IMR-90 (cell line): ENCODE data around the gene THSD7B. TPM values are rescaled to one million over a fixed set of nuclear protein-coding genes. Genes with fewer than 3 reads are reported as not detected.

Experiments
- ATAC-seq: fragments of 200-7000 bp; cut with Tn5 transposase; 2 replicates; pipeline ENCODE4 v1.9.1; 2020; ENCODE audit warnings: low read depth, mild to moderate bottlenecking, moderate library complexity
- BruUV-seq: library from RNA; stranded (reverse); fragments of 400-500 nt; replicated peaks from 2 replicates; lab custom pipeline; 2021; lab: Mats Ljungman, UMichigan
- CTCF ChIA-PET: fragments of 300-600 bp; formaldehyde crosslinking; extraction: SDS; loops from one replicate; lab custom pipeline; 2021; ENCODE audit warnings: antibody characterized with exemption; lab: Yijun Ruan, JAX
- POLR2A ChIA-PET: fragments of 300-600 bp; sonication (Branson Sonifier 250); formaldehyde crosslinking; loops from one replicate; lab custom pipeline; 2022; ENCODE audit warnings: antibody characterized with exemption; ENCODE audit not compliant: unreplicated experiment; lab: Charles Lee
- DNase-seq: peaks from one replicate; pipeline ENCODE4 v3.0.0; 2013
- H2AFZ ChIP-seq: replicated peaks from 2 replicates; pipeline ENCODE3; 2013; ENCODE audit warnings: low read length, mild to moderate bottlenecking; ENCODE audit not compliant: poor library complexity
- H2AK5ac ChIP-seq: 2 replicates; pipeline ENCODE4 v1.6.1; 2013; ENCODE audit warnings: low read depth, low read length, inconsistent platforms
- H2AK9ac ChIP-seq: replicated peaks from 2 replicates; pipeline ENCODE3; 2013; ENCODE audit warnings: mild to moderate bottlenecking, low read depth, low read length, moderate library complexity; ENCODE audit not compliant: poor library complexity
- H2BK120ac ChIP-seq: 2 replicates; pipeline ENCODE4 v1.6.1; 2013; ENCODE audit warnings: low read depth, low read length, inconsistent platforms
- H2BK15ac ChIP-seq: 3 replicates; pipeline ENCODE4 v1.6.1; 2013; ENCODE audit warnings: low read depth, low read length, inconsistent platforms
- H2BK20ac ChIP-seq: 2 replicates; pipeline ENCODE4 v1.6.1; 2013; ENCODE audit warnings: low read depth, mild to moderate bottlenecking, inconsistent platforms, low read length, moderate library complexity
- H2BK5ac ChIP-seq: 2 replicates; pipeline ENCODE4 v1.6.1; 2013; ENCODE audit warnings: mild to moderate bottlenecking, low read depth, low read length, inconsistent platforms; ENCODE audit not compliant: poor library complexity, severe bottlenecking
- H3K14ac ChIP-seq: replicated peaks from 2 replicates; pipeline ENCODE4 v1.6.1; 2013; ENCODE audit warnings: low read depth, low read length, inconsistent platforms
- H3K18ac ChIP-seq: 2 replicates; pipeline ENCODE4 v1.6.1; 2013; ENCODE audit warnings: low read depth, low read length, control low read depth
- H3K23ac ChIP-seq: 2 replicates; pipeline ENCODE4 v1.6.1; 2013; ENCODE audit warnings: low read depth, low read length, inconsistent platforms
- H3K27ac ChIP-seq: 2 replicates; pipeline ENCODE4 v1.5.1; 2013; ENCODE audit warnings: mild to moderate bottlenecking, control low read depth, low read length; ENCODE audit not compliant: insufficient read depth
- H3K27me3 ChIP-seq: 2 replicates; pipeline ENCODE4 v1.6.1; 2013; ENCODE audit warnings: low read length; ENCODE audit not compliant: control insufficient read depth, insufficient read depth
- H3K36me3 ChIP-seq: 2 replicates; pipeline ENCODE4 v1.6.1; 2013; ENCODE audit warnings: low read length, mixed read lengths; ENCODE audit not compliant: control insufficient read depth, insufficient read depth
- H3K4ac ChIP-seq: 2 replicates; pipeline ENCODE4 v1.6.1; 2013; ENCODE audit warnings: low read depth, low read length, inconsistent platforms
- H3K4me1 ChIP-seq: 2 replicates; pipeline ENCODE4 v1.6.1; 2013; ENCODE audit warnings: low read length, mixed read lengths; ENCODE audit not compliant: control insufficient read depth, insufficient read depth
- H3K4me2 ChIP-seq: 2 replicates; pipeline ENCODE4 v1.6.1; 2013; ENCODE audit warnings: low read depth, mild to moderate bottlenecking, control low read depth, low read length, moderate library complexity
- H3K4me3 ChIP-seq: 2 replicates; pipeline ENCODE4 v1.5.1; 2013; ENCODE audit warnings: low read depth, mild to moderate bottlenecking, control low read depth, low read length, moderate library complexity; ENCODE audit not compliant: insufficient read depth
- H3K56ac ChIP-seq: 2 replicates; pipeline ENCODE4 v1.6.1; 2013; ENCODE audit warnings: low read length, inconsistent platforms; ENCODE audit not compliant: insufficient read depth; ENCODE audit errors: extremely low read depth
- H3K79me1 ChIP-seq, 2 experiments: 2 replicates each; pipeline ENCODE4 v1.6.1; 2013; ENCODE audit warnings: low read length in 2 of 2, inconsistent platforms in 1 of 2, low read depth in 1 of 2
- H3K9ac ChIP-seq: 2 replicates; pipeline ENCODE4 v1.6.1; 2013; ENCODE audit warnings: low read depth, low read length, control low read depth
- H3K9me1 ChIP-seq: 2 replicates; pipeline ENCODE4 v1.6.1; 2013; ENCODE audit warnings: low read length, inconsistent platforms; ENCODE audit not compliant: insufficient read depth
- H3K9me3 ChIP-seq: 2 replicates; pipeline ENCODE4 v1.6.1; 2013; ENCODE audit warnings: low read length; ENCODE audit not compliant: control insufficient read depth, insufficient read depth
- H4K20me1 ChIP-seq: 2 replicates; pipeline ENCODE4 v1.6.1; 2013; ENCODE audit warnings: low read length, inconsistent platforms; ENCODE audit not compliant: insufficient read depth
- H4K5ac ChIP-seq: 2 replicates; pipeline ENCODE4 v1.6.1; 2013; ENCODE audit warnings: mild to moderate bottlenecking, low read depth, low read length, control low read depth
- H4K8ac ChIP-seq, 2 experiments: 2 replicates each; pipeline ENCODE4 v1.6.1; 2013; ENCODE audit warnings: low read depth in 2 of 2, low read length in 2 of 2, control low read depth in 1 of 2, inconsistent platforms in 1 of 2
- H4K91ac ChIP-seq: 2 replicates; pipeline ENCODE4 v1.6.1; 2013; ENCODE audit warnings: low read depth, low read length, inconsistent platforms; ENCODE audit not compliant: insufficient read depth
- BHLHE40 ChIP-seq: fragments of 150-350 bp; IDR thresholded peaks from 2 replicates; pipeline ENCODE4 v1.6.1; 2016; ENCODE audit warnings: mild to moderate bottlenecking, low read depth, low read length
- CEBPB ChIP-seq: IDR thresholded peaks from 2 replicates; pipeline ENCODE4 v1.6.1; 2012; ENCODE audit warnings: low read depth, low read length, improper control_type of control experiment
- CHD1 ChIP-seq: IDR thresholded peaks from 2 replicates; pipeline ENCODE4 v1.6.1; 2012; ENCODE audit warnings: low read depth, low read length, improper control_type of control experiment
- FOS ChIP-seq: fragments of 150-350 bp; IDR thresholded peaks from 2 replicates; pipeline ENCODE4 v1.6.1; 2016; ENCODE audit warnings: low read depth, low read length
- MAFK ChIP-seq: IDR thresholded peaks from 2 replicates; pipeline ENCODE4 v1.6.1; 2012; ENCODE audit warnings: low read depth, low read length, improper control_type of control experiment
- MAZ ChIP-seq: IDR thresholded peaks from 2 replicates; pipeline ENCODE4 v1.6.1; 2012; ENCODE audit warnings: low read depth, mild to moderate bottlenecking, low read length, improper control_type of control experiment, moderate library complexity, borderline replicate concordance
- MXI1 ChIP-seq: IDR thresholded peaks from 2 replicates; pipeline ENCODE4 v1.6.1; 2012; ENCODE audit warnings: low read depth, mild to moderate bottlenecking, low read length, moderate library complexity, borderline replicate concordance
- NFE2L2 ChIP-seq: fragments of 150-350 bp; IDR thresholded peaks from 2 replicates; pipeline ENCODE4 v1.6.1; 2016; ENCODE audit warnings: low read depth, mild to moderate bottlenecking, low read length
- POLR2A ChIP-seq: IDR thresholded peaks from 2 replicates; pipeline ENCODE4 v1.6.1; 2012; ENCODE audit warnings: mild to moderate bottlenecking, low read depth, low read length
- RAD21 ChIP-seq: IDR thresholded peaks from 2 replicates; pipeline ENCODE4 v1.6.1; 2012; ENCODE audit warnings: low read length, improper control_type of control experiment
- RCOR1 ChIP-seq: IDR thresholded peaks from 2 replicates; pipeline ENCODE4 v1.6.1; 2012; ENCODE audit warnings: mild to moderate bottlenecking, low read length, improper control_type of control experiment; ENCODE audit not compliant: insufficient replicate concordance
- RFX5 ChIP-seq: IDR thresholded peaks from 2 replicates; pipeline ENCODE4 v1.8.0; 2012; ENCODE audit warnings: low read depth, mild to moderate bottlenecking, low read length, moderate library complexity
- SMC3 ChIP-seq: fragments of 150-350 bp; IDR thresholded peaks from 2 replicates; pipeline ENCODE4 v1.6.1; 2016; ENCODE audit warnings: low read depth, mild to moderate bottlenecking, antibody characterized with exemption, low read length, moderate library complexity
- WGBS, 2 experiments: methylation state at CpG; one replicate each; pipeline versions ENCODE4 v1.1.5 to v1.1.7; 2013; ENCODE audit warnings: missing lambda C conversion rate in 2 of 2; ENCODE audit not compliant: insufficient read length in 1 of 2; ENCODE audit errors: extremely low coverage in 2 of 2; 5-methylcytosine and 5-hydroxymethylcytosine counted together
- dilution Hi-C: fragments of 300-500 bp; cut with HindIII; formaldehyde crosslinking; loops from one replicate; pipeline ENCODE4 v1.14.3; 2018; ENCODE audit warnings: low sequenced_read_pairs; ENCODE audit not compliant: unreplicated experiment
- in situ Hi-C: fragments of 300-500 bp; cut with MboI; formaldehyde crosslinking; loops from 3 replicates; pipeline ENCODE4 v1.14.3; 2019; ENCODE audit warnings: low sequenced_read_pairs, inconsistent platforms, mixed read lengths
- intact Hi-C: fragments of 100-400 bp; cut with micrococcal nuclease; formaldehyde crosslinking; loops from 2 replicates; pipeline ENCODE4 v1.10.0; 2022
- polyA plus RNA-seq, 3 experiments: library from polyadenylated mRNA; depleted of rRNA; stranded (reverse); fragments of >200 nt; gene quantifications; 2 replicates each; pipeline ENCODE4 v1.2.3, GENCODE V29; 2012; ENCODE audit warnings: low replicate concordance in 1 of 3
- total RNA-seq: library from RNA; depleted of rRNA; stranded (reverse); fragments of >200 nt; gene quantifications from 2 replicates; pipeline ENCODE4 v1.2.3, GENCODE V29; 2012
- TF ChIP-seq, protein P1 (sequence below): fragments of 150-350 bp; IDR thresholded peaks from 2 replicates; pipeline ENCODE4 v1.6.1; 2016; ENCODE audit warnings: low read depth, mild to moderate bottlenecking, low read length, moderate library complexity, borderline replicate concordance
- TF ChIP-seq, protein P2 (sequence below): fragments of 150-350 bp; IDR thresholded peaks from 2 replicates; pipeline ENCODE4 v1.6.1; 2017; ENCODE audit warnings: mild to moderate bottlenecking, antibody characterized with exemption, low read length, low read depth
- TF ChIP-seq, protein P3 (sequence below): conservative IDR thresholded peaks from 2 replicates; pipeline ENCODE4 v1.5.1; 2012; ENCODE audit warnings: mild to moderate bottlenecking, low read depth, low read length, improper control_type of control experiment

THSD7B gene
- total and polyA plus RNA-seq, 2 of the 4 experiments (the other 2 are of a cell fraction) = not detected

DNA sequence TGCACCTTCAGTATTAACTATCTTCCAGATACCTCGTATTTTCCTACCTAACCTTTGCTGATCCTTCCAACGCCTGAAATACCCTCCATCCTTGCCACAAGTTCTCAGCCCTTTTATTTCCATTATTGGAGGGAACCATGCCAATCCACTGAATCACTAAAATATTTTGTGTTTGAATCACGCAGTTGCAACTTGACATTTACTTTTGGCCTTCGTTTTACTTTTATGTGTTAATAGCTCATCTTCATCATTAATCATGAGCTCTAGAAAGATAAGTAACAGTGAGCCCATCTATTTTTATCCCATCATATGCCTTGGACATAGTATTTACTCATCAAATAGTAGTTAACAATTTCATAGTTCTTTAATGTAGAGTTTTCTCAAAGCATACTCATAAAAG is 463.2 kb downstream of the THSD7B start:
- TF ChIP-seq POLR2A = no peak
- TF ChIP-seq, protein P1, sequence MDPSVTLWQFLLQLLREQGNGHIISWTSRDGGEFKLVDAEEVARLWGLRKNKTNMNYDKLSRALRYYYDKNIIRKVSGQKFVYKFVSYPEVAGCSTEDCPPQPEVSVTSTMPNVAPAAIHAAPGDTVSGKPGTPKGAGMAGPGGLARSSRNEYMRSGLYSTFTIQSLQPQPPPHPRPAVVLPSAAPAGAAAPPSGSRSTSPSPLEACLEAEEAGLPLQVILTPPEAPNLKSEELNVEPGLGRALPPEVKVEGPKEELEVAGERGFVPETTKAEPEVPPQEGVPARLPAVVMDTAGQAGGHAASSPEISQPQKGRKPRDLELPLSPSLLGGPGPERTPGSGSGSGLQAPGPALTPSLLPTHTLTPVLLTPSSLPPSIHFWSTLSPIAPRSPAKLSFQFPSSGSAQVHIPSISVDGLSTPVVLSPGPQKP = no peak
- no peak for TF ChIP-seq CEBPB
- TF ChIP-seq RFX5 = no peak
- no peak for TF ChIP-seq MAZ
- no peak for TF ChIP-seq RCOR1
- TF ChIP-seq MXI1 = no peak
- no peak for TF ChIP-seq BHLHE40
- no peak for TF ChIP-seq SMC3
- TF ChIP-seq MAFK = no peak
- TF ChIP-seq, protein P2, sequence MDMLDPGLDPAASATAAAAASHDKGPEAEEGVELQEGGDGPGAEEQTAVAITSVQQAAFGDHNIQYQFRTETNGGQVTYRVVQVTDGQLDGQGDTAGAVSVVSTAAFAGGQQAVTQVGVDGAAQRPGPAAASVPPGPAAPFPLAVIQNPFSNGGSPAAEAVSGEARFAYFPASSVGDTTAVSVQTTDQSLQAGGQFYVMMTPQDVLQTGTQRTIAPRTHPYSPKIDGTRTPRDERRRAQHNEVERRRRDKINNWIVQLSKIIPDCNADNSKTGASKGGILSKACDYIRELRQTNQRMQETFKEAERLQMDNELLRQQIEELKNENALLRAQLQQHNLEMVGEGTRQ = no peak
- no peak for TF ChIP-seq NFE2L2
- TF ChIP-seq CHD1 = no peak
- TF ChIP-seq FOS = no peak
- TF ChIP-seq RAD21 = no peak
- TF ChIP-seq, protein P3, sequence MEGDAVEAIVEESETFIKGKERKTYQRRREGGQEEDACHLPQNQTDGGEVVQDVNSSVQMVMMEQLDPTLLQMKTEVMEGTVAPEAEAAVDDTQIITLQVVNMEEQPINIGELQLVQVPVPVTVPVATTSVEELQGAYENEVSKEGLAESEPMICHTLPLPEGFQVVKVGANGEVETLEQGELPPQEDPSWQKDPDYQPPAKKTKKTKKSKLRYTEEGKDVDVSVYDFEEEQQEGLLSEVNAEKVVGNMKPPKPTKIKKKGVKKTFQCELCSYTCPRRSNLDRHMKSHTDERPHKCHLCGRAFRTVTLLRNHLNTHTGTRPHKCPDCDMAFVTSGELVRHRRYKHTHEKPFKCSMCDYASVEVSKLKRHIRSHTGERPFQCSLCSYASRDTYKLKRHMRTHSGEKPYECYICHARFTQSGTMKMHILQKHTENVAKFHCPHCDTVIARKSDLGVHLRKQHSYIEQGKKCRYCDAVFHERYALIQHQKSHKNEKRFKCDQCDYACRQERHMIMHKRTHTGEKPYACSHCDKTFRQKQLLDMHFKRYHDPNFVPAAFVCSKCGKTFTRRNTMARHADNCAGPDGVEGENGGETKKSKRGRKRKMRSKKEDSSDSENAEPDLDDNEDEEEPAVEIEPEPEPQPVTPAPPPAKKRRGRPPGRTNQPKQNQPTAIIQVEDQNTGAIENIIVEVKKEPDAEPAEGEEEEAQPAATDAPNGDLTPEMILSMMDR = no peak
- no peak overlapping the region for H3K4me3 ChIP-seq
- no peak overlapping the region for H3K23ac ChIP-seq
- no CpG with 5 or more reads among the region's 4 CpGs for WGBS, 2 experiments
- no peaks in the 10 kb centered on the region for H4K20me1 ChIP-seq
- no peak overlapping the region for H4K8ac ChIP-seq
- ChIA-PET CTCF (no interaction called here), POLR2A (no interaction called here)
- intact Hi-C loops (no loop called here), in situ Hi-C loops (no loop called here), dilution Hi-C loops (no loop called here)
- H3K4ac ChIP-seq = no peak overlapping the region
- no peak overlapping the region for H2BK120ac ChIP-seq
- no peaks in the 10 kb centered on the region for H3K9me1 ChIP-seq
- H2BK20ac ChIP-seq = no peak overlapping the region
- no peak overlapping the region for H3K14ac ChIP-seq
- H2AK9ac ChIP-seq = no peak overlapping the region
- no peak overlapping the region for H3K4me2 ChIP-seq
- ATAC-seq (no peak), DNase-seq (no peak)
- H2BK15ac ChIP-seq = no peak overlapping the region
- H3K9me3 ChIP-seq = peaks cover 6% of the 10 kb centered on the region
- no peaks in the 10 kb centered on the region for H3K79me1 ChIP-seq
- no peak overlapping the region for H4K91ac ChIP-seq
- no peak overlapping the region for H3K27ac ChIP-seq
- no TSS peak for BruUV-seq
- H3K36me3 ChIP-seq = no peaks in the 10 kb centered on the region
- no peak overlapping the region for H3K18ac ChIP-seq
- H3K56ac ChIP-seq = no peak overlapping the region
- H4K5ac ChIP-seq = no peak overlapping the region
- no peak overlapping the region for H2BK5ac ChIP-seq
- H3K9ac ChIP-seq = no peak overlapping the region
- H2AK5ac ChIP-seq = no peak overlapping the region
- no peaks in the 10 kb centered on the region for H3K27me3 ChIP-seq
- no peaks in the 10 kb centered on the region for H3K4me1 ChIP-seq
- no peak overlapping the region for H2AFZ ChIP-seq
